Endodermal cell (in vitro differentiated cells): ENCODE results near the gene PRKCA. TPM values are rescaled to one million over a fixed set of nuclear protein-coding genes. Genes with fewer than 3 reads are reported as not detected.

Experiments
- DNase-seq: peaks from one replicate; pipeline ENCODE4 v3.0.0-alpha.2; 2017
- H3K27ac ChIP-seq: 2 replicates; pipeline ENCODE4 v1.5.1; 2013; ENCODE audit warnings: mild to moderate bottlenecking, low read depth, low read length, moderate library complexity
- H3K27me3 ChIP-seq: 2 replicates; pipeline ENCODE4 v1.6.1; 2013; ENCODE audit warnings: mild to moderate bottlenecking, low read length, moderate library complexity; ENCODE audit not compliant: insufficient read depth, control insufficient read depth, poor library complexity, severe bottlenecking
- H3K36me3 ChIP-seq: 2 replicates; pipeline ENCODE4 v1.7.0; 2013; ENCODE audit warnings: mild to moderate bottlenecking, low read length, moderate library complexity; ENCODE audit not compliant: control insufficient read depth, insufficient read depth
- H3K4me1 ChIP-seq: one replicate; pipeline ENCODE4 v1.7.0; 2013; ENCODE audit warnings: low read length; ENCODE audit not compliant: control insufficient read depth, insufficient read depth
- H3K4me3 ChIP-seq: 2 replicates; pipeline ENCODE4 v1.5.1; 2013; ENCODE audit warnings: mild to moderate bottlenecking, low read length, moderate library complexity
- H3K9ac ChIP-seq: 2 replicates; pipeline ENCODE4 v1.6.1; 2013; ENCODE audit warnings: mild to moderate bottlenecking, low read length, moderate library complexity; ENCODE audit not compliant: poor library complexity, severe bottlenecking; ENCODE audit errors: extremely low read depth
- H3K9me3 ChIP-seq: 2 replicates; pipeline ENCODE4 v1.6.1; 2013; ENCODE audit warnings: mild to moderate bottlenecking, low read length, moderate library complexity; ENCODE audit not compliant: control insufficient read depth
- H3K27ac Mint-ChIP-seq: 2 replicates; pipeline ENCODE4 v1.8.0; 2020; ENCODE audit warnings: mixed read lengths
- H3K27me3 Mint-ChIP-seq: 2 replicates; pipeline ENCODE4 v1.8.0; 2021; ENCODE audit warnings: mild to moderate bottlenecking, mixed read lengths; ENCODE audit not compliant: insufficient read depth
- H3K36me3 Mint-ChIP-seq: 2 replicates; pipeline ENCODE4 v1.8.0; 2020; ENCODE audit warnings: low read depth, mixed read lengths
- H3K4me1 Mint-ChIP-seq: 2 replicates; pipeline ENCODE4 v1.8.0; 2020; ENCODE audit warnings: mixed read lengths
- H3K4me3 Mint-ChIP-seq: 2 replicates; pipeline ENCODE4 v1.8.0; 2020; ENCODE audit warnings: mild to moderate bottlenecking, moderate library complexity, mixed read lengths
- H3K9me3 Mint-ChIP-seq: 2 replicates; pipeline ENCODE4 v1.8.0; 2020; ENCODE audit warnings: mild to moderate bottlenecking, mixed read lengths
- WGBS, 2 experiments: methylation state at CpG; one replicate each; pipeline versions ENCODE4 v1.1.5 to v1.1.7; 2013; ENCODE audit warnings: missing lambda C conversion rate in 2 of 2, mixed read lengths in 1 of 2; ENCODE audit not compliant: insufficient coverage in 1 of 2, insufficient read length in 1 of 2; 5-methylcytosine and 5-hydroxymethylcytosine counted together
- total RNA-seq, 2 donors: library from RNA; stranded (reverse); fragmentation: NEBNext Ultra II Directional in 1 of 2; extraction: Animal tissue kit (Norgen Biotek cat#: 25700) in 1 of 2; gene quantifications; 2 replicates in 1 of 2; 3 replicates in 1 of 2; pipeline ENCODE4 v1.2.1, GENCODE V29; 2021
- TF ChIP-seq, protein P1 (sequence below): fragments of 200-600 bp; sonication (generic); conservative IDR thresholded peaks from 2 replicates; pipeline ENCODE4 v1.5.0; 2021; ENCODE audit warnings: antibody characterized with exemption, mild to moderate bottlenecking

PRKCA gene
- total RNA-seq, 2 donors from 2014 or later = 8.7 to 14.6 TPM

DNA sequence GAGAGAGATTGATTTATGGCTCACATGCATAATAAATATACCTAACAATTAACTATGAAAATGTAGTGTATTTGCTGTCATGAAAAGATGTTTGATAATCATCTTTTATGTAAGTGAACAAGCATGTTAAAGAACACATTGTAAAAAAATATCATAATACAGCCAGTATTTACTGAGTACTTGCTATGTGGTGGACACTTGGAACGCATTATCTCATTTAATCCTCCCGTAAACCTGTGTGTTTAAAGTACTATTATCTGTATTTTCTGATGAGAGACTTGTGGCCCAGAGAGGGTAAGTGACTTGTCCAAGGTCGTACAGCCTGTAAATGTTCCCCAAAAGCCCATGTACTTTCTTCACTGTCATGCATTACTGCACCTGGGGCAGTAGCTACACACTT lies 70.7 kb downstream of the PRKCA start:
- Histone ChIP-seq H3K9ac (no peak overlapping the region), H3K4me3 (no peak overlapping the region), H3K9me3 (no peaks in the 10 kb centered on the region), H3K27me3 (peaks cover 32% of the 10 kb centered on the region), H3K27ac (no peak overlapping the region), H3K36me3 (no peaks in the 10 kb centered on the region), H3K4me1 (peaks cover 10% of the 10 kb centered on the region)
- 82 to 95% methylated on average over 2 to 3 of the region's 3 CpGs for WGBS, 2 experiments
- Mint-ChIP-seq H3K4me1 (peaks cover 33% of the 10 kb centered on the region), H3K9me3 (no peaks in the 10 kb centered on the region), H3K27me3 (peaks cover 50% of the 10 kb centered on the region), H3K27ac (no peak overlapping the region), H3K36me3 (no peaks in the 10 kb centered on the region), H3K4me3 (peak overlapping the region; percentile 31)
- no peak for DNase-seq
- TF ChIP-seq, protein P1, sequence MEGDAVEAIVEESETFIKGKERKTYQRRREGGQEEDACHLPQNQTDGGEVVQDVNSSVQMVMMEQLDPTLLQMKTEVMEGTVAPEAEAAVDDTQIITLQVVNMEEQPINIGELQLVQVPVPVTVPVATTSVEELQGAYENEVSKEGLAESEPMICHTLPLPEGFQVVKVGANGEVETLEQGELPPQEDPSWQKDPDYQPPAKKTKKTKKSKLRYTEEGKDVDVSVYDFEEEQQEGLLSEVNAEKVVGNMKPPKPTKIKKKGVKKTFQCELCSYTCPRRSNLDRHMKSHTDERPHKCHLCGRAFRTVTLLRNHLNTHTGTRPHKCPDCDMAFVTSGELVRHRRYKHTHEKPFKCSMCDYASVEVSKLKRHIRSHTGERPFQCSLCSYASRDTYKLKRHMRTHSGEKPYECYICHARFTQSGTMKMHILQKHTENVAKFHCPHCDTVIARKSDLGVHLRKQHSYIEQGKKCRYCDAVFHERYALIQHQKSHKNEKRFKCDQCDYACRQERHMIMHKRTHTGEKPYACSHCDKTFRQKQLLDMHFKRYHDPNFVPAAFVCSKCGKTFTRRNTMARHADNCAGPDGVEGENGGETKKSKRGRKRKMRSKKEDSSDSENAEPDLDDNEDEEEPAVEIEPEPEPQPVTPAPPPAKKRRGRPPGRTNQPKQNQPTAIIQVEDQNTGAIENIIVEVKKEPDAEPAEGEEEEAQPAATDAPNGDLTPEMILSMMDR = no peak

DNA sequence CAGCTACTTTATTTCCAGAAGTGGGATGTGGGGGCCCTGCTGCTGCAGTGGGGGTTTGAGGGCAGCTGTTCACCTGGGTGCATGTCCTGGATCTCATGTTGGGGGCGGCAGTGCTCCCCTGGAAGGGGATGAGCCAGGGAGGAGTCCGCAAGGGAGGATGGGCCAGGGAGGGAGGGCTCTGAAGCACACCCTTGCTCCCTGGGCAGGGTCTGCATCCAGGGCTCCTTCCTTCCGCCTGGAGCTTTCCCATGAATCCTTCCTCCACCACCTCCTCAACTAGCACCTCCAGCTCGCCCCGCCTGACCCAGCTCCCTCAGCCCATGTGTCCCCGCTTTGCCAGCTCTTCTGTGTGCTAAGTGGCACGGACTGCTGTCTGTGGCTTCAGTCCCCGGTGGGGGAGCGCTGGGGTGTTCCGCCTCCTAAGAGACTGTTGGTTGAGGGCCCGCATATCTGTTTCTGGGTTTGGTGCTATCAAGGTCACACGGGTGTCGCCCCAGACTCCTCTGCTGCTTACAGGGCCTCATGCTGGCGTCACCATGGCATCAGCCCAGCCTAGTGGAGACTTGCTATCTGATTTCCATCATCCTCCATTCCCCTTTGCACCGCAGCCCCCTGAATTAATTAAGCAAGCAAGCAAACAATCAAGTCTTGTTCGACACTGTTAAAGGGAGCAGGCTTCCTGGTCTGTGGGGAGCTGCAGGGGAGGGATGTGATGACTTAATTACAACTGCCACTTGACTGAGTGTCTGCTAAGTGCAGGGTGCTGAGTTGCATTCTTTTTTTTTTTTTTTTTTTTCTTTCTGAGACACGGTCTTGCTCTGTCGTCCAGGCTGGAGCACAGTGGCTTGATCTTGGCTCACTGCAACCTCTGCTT lies 71.8 kb downstream of the PRKCA start:
- peaks cover 47% of the 10 kb centered on the region for H3K27me3 Mint-ChIP-seq
- no peak overlapping the region for H3K4me3 ChIP-seq
- H3K36me3 ChIP-seq = no peaks in the 10 kb centered on the region
- TF ChIP-seq, protein P1 = no peak
- peak overlapping the region; percentile 65 for H3K27ac Mint-ChIP-seq
- 62% methylated on average over 8 to 18 of the region's 18 CpGs for WGBS, 2 experiments
- no peaks in the 10 kb centered on the region for H3K9me3 Mint-ChIP-seq
- DNase-seq = peak; percentile 86
- H3K27ac ChIP-seq = peak overlapping the region; percentile 41
- H3K27me3 ChIP-seq = peaks cover 26% of the 10 kb centered on the region
- H3K4me1 Mint-ChIP-seq = peaks cover 33% of the 10 kb centered on the region
- H3K9ac ChIP-seq = no peak overlapping the region
- no peaks in the 10 kb centered on the region for H3K36me3 Mint-ChIP-seq
- H3K4me3 Mint-ChIP-seq = peak overlapping the region; percentile 31
- peaks cover 10% of the 10 kb centered on the region for H3K4me1 ChIP-seq
- no peaks in the 10 kb centered on the region for H3K9me3 ChIP-seq

DNA sequence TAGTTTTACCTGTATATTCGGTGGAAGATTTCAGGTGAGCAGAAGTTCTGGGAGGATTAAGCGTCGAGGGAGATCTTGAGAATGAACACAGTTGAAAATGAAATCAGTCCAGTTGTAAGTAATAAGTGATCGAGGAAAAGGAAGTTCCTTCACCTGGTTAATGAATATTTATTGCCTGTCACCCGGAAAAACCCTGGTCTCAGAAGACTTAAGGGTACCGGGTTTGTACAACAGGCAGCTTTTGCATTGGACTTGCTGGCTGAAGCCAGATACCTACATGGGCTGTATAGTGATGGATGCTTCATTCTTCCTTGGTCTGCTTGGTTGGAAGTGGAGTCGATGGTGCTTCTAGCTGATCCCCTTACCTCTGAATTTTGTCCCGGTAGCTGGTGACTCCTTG lies 72.7 kb downstream of the PRKCA start:
- H3K4me3 ChIP-seq = no peak overlapping the region
- H3K4me3 Mint-ChIP-seq = no peak overlapping the region
- no peaks in the 10 kb centered on the region for H3K9me3 Mint-ChIP-seq
- H3K9ac ChIP-seq = no peak overlapping the region
- H3K36me3 ChIP-seq = no peaks in the 10 kb centered on the region
- H3K27me3 ChIP-seq = peaks cover 18% of the 10 kb centered on the region
- no peak overlapping the region for H3K27ac Mint-ChIP-seq
- no peaks in the 10 kb centered on the region for H3K9me3 ChIP-seq
- H3K36me3 Mint-ChIP-seq = no peaks in the 10 kb centered on the region
- peaks cover 33% of the 10 kb centered on the region for H3K4me1 Mint-ChIP-seq
- H3K27me3 Mint-ChIP-seq = peaks cover 39% of the 10 kb centered on the region
- no peak overlapping the region for H3K27ac ChIP-seq
- TF ChIP-seq, protein P1 = no peak
- H3K4me1 ChIP-seq = peaks cover 10% of the 10 kb centered on the region
- 91 to 97% methylated on average over 8 of the region's 8 CpGs for WGBS, 2 experiments
- no peak for DNase-seq
